ENCODE data around the gene KAZN. TPM values are rescaled to one million over a fixed set of nuclear protein-coding genes. Genes with fewer than 3 reads are reported as not detected.

Gene KAZN
- total RNA-seq, 1 experiment from 2014 or later, result 7.7 TPM

DNA sequence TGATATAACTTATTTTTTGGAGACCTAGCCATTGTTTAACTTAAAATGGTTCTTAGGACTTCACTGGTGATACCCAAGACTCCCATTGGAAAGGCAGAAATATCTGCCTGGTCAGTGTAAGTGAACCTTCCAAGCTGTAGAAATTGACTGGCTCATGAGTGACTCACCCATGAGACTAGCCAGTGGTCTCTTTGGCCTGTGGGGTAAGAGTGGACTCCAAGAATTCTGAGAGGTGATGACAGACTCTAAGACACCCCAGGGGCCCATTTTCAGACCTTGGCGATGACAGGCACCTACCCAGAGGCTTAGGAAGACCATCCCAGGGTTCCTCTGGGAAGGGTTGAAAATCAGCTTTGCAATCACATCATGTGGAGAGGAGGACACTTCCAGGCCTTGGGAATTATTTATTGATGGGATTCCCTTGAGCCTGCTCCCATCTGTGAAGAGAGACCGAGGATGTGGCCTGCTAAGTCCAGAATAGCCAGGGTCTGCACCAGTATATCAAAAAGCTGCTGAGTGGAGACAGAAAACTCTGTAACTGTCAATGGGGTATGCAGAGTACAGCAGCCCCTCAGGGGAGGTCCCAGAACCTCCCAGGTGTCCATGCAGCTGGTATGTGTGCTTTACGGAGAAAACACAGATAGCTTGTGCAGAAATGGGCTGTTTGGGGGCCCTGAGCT, 78.9 kb downstream of the KAZN start:
- DNase-seq (ENCODE audit: low read depth), result no peak

DNA sequence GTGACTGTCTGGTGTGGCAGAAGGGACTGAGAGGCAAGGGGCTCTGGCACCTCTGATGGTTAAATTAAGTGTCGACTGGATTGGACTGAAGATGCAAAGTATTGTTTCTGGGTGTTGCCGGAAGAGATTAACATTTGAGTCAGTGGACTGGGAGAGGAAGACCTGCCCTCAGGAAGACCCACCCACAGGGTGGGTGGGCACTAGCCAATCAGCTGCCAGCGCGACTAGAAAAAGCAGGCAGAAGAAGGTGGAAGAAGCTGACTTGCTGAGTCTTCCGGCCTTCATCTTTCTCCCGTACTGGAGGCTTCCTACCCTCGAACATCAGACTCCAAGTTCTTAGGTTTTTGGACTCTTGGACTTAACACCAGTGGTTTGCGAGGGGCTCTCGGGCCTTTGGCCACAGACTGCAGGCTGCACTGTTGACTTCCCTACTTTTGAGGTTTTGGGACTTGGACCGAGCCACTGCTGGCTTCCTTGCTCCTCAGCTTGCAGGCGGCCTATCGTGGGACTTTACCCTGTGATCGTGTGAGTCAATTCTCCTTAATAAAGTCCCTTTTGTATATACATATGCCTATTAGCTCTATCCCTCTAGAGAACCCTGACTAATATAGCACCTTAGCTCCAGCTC, 79.6 kb downstream of the KAZN start:
- DNase-seq (ENCODE audit: low read depth), result no peak

DNA sequence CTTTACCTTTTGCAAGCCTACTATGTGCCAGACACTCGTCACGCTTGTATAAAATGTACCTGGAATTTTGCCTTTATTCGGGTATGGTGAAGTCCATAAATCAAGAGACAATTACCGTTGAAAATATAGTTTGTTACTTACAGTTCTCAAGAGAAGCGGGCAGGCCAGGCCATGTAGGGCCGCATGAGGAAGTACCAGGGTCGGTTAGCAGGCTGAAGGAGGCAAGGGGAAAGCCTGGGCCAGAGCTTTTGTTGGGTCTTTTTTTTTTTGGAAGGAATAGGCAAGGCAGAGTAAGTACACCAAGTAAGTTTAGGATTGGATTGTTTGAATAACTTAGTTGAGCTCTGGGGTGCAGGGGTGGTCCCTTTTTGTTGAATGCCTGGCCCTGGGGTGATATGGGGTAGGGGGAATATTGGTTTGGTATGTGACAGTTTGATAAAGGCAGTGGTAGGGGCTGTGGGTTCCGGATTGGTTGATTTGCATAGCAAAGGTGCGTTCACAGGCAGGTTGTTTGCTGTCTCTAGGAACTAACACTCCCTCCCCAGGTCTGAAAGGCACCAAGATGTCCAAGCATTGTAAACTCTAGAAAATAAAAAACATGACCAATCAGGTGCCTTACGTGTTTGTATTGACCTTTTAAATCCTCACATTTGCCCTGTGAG, 80.7 kb downstream of the KAZN start:
- no peak for DNase-seq (ENCODE audit: low read depth)

DNA sequence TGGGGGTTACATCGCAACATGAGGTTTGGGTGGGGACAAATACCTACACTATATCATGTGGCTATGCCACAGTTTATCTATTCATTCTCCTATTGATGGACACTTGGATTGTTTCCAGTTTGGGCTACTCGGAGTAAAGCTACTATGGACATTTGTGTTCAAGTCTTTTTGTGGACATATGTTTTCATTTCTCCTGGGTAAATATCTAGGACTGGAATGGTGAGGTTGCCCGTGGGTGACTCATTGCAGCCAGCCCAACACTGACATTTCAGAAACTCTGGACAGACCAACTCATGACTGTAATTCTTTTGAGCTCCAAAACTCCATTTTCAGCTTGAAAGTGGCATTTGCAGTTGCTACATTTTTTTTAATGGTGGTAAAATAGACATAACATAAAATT, 82.7 kb downstream of the KAZN start:
- DNase-seq (ENCODE audit: low read depth), result no peak

DNA sequence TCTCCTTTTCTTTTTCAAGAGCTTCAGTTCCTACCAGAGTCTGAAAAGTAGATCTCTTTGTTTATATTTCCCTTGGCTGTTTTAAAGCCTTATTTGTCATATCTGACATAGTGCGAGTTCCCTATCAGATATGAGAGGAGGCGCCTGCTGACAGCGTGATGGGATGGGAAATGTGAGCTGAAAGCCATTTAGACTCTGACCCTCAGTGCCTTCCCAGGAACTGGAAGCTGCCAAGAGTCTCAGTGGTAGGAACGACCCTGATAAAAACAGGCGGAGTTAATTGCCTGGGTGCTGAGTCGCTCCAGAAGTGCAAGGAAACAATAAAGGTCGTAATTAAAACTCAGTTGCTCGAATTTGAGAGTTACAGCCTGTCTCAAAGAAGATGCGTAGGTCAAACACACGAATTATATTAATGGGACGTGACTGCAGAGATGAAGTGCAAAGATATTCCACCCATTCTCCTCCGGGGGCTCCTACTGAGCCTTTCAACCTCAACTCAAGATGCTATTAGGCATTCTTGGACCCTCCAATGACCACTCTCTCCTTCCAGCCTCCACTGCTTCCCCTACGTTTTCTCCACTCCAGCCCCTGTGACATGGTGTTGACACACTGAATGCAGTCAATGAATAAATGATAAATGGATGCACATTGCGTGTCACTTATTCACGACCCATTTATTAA, 84.6 kb downstream of the KAZN start:
- no peak for DNase-seq (ENCODE audit: low read depth)

DNA sequence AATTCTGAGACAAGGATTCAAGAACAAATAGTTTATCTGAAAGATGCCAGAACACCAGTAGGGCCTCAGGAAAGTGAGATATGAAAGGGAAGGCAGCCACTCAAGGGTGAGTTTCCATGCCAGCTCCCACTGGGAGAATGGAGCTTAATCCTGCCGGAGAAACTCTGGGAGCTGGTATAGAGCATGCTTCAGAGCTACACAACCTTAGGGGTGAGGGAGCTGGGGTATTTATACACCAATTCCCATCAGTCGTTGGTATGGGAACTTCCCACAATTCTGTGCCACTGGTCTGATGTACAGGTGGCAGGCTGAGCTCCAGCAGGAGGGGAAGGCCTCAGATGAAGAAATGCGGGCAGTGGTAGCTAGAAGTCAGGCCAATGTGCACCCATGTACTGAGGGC, 86.6 kb downstream of the KAZN start:
- DNase-seq (ENCODE audit: low read depth), result no peak

DNA sequence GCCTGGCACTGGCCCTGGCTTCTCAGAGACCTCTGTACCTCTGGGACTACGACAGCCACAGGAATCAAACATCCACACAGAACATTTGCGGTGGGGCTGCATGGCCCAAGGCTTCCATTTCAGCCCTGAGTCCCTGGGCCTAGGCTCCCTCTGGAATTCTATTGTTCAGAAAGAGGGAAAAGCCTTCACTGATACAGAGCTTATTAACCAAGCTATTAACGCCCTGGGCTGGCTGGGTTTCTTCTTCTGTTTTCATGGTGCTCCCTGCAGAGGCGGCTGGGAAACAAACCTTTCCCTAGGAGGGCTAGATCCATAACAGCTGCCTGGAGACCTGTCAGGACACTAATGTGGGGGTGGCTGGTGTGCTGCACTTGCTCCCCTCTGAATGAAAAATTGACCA, 88.2 kb downstream of the KAZN start:
- no peak for DNase-seq (ENCODE audit: low read depth)

DNA sequence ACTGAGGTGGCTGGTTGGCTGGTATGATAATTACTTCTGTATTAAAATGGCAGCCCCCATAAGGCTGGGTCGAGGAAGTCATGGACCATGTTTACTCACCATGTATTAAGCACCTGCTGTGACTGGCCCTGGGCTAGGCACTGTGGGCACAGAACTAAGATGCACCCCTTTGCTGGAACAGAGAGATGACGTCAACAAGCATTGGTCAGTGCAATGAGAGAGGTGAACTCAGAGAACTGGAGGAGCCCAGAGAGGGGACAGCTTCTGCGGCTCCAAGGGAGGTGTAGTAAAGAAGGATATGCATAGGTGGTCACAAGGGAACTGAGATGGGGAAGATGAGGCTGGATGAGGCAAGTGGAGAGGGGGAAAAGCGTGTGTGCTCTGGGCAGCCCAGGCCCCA, 88.7 kb downstream of the KAZN start:
- no peak for DNase-seq (ENCODE audit: low read depth)

DNA sequence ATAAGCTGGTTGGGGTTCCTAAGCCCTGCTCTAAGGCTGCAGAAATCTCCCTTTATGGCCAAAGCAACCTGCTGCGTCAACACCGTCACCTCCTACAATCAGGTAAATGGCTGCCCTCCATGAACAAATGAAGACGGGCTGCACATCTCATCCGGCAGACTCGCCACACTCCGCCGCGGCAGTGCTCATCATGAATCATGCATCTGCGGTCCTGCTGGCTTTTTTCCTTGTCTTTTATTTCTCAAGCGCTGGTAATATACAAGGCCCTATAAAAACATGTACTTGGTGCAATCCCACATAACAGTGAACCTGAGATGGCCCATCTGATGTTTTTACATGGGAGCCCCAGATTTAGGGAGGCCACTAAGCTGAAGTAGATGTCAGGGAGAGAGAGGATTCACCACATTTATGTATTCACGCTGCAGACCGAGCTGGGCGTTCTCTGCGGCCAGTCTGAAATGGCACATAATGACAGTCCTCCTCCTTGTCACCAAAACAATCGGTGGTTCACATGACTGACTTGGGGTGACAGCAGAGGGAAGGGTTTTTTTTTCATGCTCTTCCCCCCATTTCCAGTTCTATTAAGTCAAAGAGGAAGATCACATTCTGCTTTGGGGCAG, 91.6 kb downstream of the KAZN start:
- no peak for DNase-seq (ENCODE audit: low read depth)

DNA sequence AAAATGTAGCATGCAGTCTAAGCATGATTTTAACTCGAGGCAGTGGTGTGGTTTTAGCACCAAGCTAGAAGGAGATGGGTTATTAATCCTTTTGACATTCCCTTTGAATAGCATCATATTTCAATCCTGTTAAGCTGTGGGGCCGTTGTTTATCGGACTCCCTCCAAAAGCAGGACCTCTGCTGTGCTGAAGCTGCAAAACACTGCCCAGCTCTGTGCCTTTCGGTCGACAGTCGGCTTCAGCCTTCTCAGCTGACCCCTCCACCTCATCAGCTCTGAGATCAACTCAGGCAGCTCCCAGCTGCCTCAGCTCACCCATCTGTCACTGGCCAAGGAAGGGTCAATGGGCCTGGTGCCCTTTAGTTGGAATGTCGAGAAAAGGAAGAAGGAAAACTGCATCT, 95.5 kb downstream of the KAZN start:
- DNase-seq (ENCODE audit: low read depth), result no peak

DNA sequence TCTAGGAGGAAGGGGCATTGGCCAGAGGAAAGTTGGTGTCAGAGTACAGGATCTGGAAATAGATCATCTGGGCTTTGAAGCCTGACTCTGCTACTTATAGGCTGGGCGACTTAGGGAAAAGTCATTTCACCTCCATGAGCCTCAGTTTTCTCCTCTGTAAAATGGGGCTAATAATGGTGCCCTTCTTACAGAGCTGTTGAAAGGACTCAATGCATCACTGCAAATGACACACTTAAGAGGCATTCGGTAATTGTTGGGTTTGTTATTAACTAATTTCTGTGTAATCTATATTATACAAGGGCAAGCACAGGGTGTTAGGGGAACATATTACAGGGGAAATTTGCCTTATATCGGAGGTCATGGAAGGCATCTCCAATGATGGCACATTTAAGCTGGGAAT, 96.1 kb downstream of the KAZN start:
- no peak for DNase-seq (ENCODE audit: low read depth)

DNA sequence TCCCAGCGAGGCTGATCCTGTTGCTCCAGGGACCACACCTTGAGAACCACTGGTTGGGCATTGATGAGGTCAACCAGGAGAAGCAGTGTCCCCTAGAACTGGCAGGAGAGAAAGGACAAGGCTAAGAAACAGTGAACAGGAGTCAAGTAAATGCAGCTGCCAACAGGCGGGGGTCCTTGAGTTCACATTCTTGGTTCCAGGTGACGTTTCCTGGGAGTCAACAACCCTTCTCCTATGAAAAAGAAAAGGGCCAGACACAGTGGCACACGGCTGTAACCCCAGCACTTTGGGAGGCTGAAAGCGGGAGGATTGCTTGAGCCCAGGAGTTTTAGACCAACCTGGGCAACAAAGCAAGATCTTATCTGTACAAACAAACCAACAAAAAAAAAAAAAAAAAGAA, 98.3 kb downstream of the KAZN start:
- no peak for DNase-seq (ENCODE audit: low read depth)

DNA sequence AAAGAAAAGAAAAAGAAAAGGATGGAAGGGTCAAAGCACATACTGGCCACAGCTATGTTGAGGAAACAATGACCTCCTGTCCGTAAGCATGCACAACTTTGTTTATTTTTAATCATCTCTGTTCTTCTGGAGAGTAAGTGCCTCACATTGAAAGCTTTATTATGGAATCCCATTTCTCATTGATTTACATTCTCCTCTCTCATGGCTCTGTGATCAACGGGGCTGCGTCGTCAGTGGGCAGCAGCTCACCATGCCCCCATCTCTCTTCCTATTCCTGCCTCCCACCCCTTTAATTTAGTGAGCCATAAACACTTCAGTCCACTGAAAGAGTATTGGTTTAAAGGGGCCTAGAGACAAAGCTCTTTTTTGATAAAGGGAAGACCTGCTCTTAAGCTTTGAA, 98.9 kb downstream of the KAZN start:
- no peak for DNase-seq (ENCODE audit: low read depth)

DNA sequence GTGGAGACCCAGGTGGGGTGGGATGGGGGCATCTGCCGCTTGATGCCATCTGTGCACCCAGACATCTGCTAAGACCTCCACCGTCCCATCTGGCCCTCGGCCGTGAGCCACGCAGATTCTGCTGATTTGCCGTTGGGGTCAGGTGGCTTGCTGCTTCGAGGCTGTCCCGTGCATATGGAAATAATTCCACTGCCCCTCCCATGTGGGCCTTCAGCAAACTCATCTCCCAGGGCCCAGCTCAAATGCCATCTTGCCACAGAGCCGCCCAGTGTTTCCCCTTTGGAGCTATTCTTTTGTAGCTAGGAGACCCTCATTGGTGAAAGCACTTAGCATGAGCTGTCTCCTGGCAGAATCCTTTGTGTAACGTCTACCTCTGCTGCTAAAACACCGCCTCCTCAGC, 99.8 kb downstream of the KAZN start:
- no peak for DNase-seq (ENCODE audit: low read depth)

DNA sequence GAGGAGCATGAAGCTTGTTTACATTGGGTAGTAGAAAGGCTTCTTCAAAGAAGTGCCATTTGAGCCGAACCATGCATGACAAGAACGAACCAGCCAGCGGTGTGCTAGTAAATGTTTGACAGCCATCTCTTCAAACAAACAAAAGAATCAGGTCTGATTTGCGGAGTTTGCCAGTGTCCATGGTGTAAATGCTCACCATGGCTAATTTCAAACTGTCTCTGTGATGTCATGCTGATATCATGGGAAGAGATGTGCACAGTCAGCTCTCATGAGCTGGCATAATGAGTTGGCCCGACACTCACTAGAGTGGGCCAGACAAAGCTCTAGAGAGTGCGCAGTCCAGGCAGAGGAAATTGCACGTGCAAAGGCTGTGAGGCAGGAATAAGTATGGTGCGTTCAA, 101.1 kb downstream of the KAZN start:
- DNase-seq (ENCODE audit: low read depth), result no peak

DNA sequence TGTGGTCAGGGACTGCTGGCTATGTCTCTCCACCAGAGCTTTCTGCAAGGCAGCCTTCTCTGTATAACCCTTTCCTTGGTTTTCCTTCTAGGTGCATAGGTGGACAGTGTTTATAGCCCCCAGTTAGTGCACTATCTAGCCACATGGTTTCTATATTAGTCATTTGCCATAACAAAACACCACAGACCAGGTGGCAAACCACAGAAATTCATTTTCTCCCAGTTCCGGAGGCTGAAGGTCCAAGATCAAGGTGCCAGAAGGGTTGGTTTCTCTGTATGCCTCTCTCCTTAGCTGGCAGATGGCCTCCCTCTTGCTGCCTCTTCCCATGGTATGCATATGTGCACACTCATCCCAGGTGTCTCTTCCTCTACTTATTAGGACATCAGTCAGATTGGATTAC, 106.4 kb downstream of the KAZN start:
- no peak for DNase-seq (ENCODE audit: low read depth)

DNA sequence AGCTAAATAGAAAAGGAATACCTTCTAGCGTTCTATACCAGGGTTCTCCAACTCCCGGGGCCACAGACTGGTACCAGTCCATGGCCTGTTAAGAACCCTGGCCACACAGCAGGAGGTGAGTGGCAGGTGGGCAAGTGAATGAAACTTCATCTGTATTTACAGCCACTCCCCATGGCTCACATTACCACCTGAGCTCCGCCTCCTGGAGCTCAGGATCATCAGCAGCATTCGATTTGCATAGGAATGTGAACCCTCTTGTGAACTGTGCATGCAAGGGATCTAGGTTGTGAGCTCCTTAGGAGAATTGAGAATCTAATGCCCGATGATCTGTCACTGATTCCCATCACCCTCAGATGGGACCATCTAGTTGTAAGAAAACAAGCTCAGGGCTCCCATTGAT, 107.3 kb downstream of the KAZN start:
- DNase-seq (ENCODE audit: low read depth), result no peak

DNA sequence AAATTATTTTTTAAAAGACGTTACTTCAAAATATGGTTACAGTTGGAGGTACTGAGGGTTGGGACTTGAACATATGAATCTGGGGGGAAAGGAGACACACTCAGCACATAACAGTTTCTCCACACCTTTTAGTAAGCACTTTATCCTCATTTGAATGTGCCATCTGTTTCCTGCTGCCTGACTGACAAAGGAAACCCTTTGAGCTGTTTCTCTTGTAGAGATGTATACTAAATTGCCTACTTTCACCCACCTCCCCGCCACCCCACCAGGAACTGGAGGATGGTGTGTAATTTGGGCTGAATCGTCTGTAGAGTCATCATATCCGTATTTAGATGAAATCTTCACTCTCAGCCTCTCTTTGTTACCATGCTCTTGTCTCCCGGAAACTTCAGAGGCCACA, 108.1 kb downstream of the KAZN start:
- DNase-seq (ENCODE audit: low read depth), result no peak

DNA sequence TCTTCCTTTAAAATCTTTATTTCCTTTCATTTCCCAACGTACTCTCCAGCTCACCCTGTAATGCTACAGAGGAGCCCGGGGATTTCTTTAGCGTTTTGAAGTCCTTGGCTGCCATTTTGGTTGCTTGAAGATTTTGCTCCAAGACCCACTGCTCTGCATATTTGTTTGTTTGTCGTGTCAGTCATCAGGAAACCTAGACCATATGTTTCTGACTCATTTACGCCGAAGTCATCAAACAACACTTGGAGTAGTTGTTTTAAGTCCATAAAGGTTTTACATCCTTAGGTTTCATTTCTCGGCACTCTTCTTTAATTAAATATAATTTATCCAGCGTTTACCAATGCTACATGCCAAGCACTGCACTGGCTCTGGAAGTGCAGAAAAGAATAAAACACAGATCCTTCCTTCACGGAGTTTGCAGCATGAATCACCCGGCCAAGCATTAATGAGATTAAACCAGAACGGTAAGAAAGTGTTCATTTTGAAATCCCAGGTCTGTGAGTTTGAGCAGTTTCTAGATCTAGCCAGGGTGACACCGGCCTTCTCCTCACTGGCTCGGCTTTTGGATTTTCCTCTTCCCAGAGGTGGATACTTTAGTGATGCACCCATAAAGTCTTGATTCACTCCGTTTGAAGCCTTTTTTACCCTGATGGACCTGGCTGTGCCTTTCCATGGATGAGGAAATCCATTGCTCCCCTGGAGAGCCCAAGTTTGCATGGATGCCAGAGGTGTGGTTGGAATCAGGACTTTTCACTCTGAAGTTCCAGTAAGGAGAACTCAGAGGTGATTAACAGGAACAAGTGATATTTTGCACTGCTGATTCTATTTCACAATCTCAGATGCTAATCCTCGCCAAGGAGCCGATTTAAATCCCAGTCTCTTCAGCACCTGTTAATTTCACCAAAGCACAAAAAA, 109.3 kb downstream of the KAZN start:
- no peak for DNase-seq (ENCODE audit: low read depth)

DNA sequence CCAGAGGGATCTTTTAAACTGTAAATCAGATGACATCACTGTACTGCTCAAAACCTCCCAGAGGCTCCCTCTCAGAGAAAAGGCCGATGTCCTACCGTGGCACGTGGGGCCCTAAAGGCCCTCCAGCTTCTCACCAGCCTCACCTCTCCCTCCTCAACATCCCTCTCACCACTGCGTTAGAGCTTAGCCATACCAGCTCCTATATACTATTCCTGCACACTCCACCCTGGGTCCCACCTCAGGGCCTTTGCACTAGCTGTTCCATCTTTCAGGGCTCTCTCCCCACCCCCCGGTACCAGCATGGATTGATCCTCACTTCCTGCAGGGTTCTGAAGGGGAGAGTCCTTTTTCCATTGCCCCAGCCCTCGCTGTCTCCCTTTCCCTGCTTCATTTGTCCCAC, 111.8 kb downstream of the KAZN start:
- no peak for DNase-seq (ENCODE audit: low read depth)

DNA sequence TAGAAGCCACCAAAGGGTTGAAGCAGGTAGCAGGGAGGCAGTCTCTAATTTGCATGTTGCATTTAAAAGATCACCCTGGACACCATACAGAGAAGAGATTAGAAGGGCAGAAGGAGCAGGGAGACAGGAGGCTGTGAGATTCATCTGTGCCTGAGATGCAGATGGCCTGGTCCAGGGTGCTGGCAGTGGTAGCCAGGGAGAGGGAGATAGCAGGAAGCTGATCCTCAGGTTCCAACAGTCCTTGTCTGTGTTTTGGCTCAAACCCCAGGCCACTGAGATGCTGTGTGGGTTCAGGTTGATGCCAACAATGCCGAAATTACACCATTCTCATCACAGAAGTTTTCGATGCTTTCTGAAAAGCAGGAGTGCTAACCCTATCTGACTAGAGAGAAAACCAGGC, 113.7 kb downstream of the KAZN start:
- no peak for DNase-seq (ENCODE audit: low read depth)
